BJ (cell line): ENCODE data around the gene HOXB3. TPM values are rescaled to one million over a fixed set of nuclear protein-coding genes. Genes with fewer than 3 reads are reported as not detected.

Experiments used
- CTCF ChIA-PET: fragments of 350-600 bp; formaldehyde crosslinking; extraction: SDS; loops from one replicate; lab custom pipeline; 2021; ENCODE audit warnings: antibody characterized with exemption, inconsistent platforms; lab: Yijun Ruan, JAX
- POLR2A ChIA-PET: fragments of 300-600 bp; sonication (Branson Sonifier 250); formaldehyde crosslinking; extraction: SDS; loops from one replicate; lab custom pipeline; 2021; ENCODE audit warnings: antibody characterized with exemption; lab: Charles Lee
- DNase-seq: peaks from one replicate; pipeline ENCODE4 v3.0.0-alpha.2; 2011; ENCODE audit warnings: low read depth
- H3K27me3 ChIP-seq: 2 replicates; pipeline ENCODE4 v1.6.0; 2011; ENCODE audit warnings: low read length; ENCODE audit not compliant: control insufficient read depth, insufficient read depth
- H3K36me3 ChIP-seq: 2 replicates; pipeline ENCODE4 v1.5.1; 2011; ENCODE audit warnings: low read length; ENCODE audit not compliant: control insufficient read depth, insufficient read depth
- H3K4me3 ChIP-seq: 2 replicates; pipeline ENCODE4 v1.5.1; 2011; ENCODE audit warnings: low read depth, mild to moderate bottlenecking, control low read depth, low read length
- polyA plus RNA-seq: library from polyadenylated mRNA; depleted of rRNA; stranded (reverse); fragments of >200 nt; gene quantifications from 2 replicates; pipeline ENCODE4 v1.2.3, GENCODE V29; 2011
- TF ChIP-seq, protein P1 (sequence below): IDR thresholded peaks from 2 replicates; pipeline ENCODE4 v1.5.1; 2011; ENCODE audit warnings: low read depth, mild to moderate bottlenecking, control low read depth, inconsistent platforms, low read length, moderate library complexity; ENCODE audit not compliant: insufficient read depth

Gene HOXB3
- polyA plus RNA-seq, 1 experiment: not detected

DNA sequence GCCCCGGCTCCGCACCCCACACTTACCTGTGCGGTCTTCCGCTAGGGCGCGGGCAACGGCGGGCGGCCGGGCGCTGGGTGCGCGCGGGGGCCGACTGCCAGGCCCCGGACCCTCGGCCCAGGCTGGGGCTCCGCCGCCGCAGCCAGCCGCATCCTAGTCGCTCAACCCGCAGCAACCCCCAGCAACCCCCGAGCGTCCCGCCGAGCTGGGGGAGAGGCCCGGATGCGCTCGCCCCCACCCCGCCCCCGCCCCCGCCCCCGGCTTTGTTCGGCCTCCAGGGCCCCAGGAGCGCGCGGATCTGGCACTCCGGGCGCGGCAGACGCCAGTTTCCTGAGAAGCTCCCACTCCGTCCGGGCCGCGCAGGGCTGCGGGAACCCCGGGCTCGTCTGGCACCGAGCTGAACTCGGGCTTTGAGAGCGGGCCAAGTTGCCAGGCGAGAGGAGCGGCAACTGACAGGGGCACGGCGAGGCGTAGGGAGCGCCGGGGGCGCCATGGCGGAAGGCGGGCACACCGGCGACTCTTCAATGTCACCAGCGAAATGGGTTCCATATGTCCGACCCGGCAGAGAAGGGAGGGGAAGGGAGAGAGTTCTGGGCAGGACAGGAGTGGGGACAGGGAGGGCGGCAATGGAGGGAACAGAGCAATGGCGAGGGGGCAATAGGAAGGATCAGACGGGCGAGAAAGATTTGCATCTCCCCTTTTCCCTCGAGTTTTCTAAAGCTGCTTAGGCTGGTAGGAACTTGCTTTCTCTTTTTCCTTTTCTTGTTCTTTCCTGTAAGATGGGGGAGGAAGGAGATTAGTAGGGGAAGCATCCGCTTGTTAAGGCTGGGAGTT, 25.6 kb downstream of the HOXB3 start:
- POLR2A ChIA-PET: no interaction called here
- TF ChIP-seq, protein P1, sequence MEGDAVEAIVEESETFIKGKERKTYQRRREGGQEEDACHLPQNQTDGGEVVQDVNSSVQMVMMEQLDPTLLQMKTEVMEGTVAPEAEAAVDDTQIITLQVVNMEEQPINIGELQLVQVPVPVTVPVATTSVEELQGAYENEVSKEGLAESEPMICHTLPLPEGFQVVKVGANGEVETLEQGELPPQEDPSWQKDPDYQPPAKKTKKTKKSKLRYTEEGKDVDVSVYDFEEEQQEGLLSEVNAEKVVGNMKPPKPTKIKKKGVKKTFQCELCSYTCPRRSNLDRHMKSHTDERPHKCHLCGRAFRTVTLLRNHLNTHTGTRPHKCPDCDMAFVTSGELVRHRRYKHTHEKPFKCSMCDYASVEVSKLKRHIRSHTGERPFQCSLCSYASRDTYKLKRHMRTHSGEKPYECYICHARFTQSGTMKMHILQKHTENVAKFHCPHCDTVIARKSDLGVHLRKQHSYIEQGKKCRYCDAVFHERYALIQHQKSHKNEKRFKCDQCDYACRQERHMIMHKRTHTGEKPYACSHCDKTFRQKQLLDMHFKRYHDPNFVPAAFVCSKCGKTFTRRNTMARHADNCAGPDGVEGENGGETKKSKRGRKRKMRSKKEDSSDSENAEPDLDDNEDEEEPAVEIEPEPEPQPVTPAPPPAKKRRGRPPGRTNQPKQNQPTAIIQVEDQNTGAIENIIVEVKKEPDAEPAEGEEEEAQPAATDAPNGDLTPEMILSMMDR: no peak
- Histone ChIP-seq H3K36me3 (no peaks in the 10 kb centered on the region), H3K4me3 (no peak overlapping the region), H3K27me3 (peaks cover 63% of the 10 kb centered on the region)
- CTCF ChIA-PET: interaction anchor here (1.5 kb wide), 1 partner anchor 72 kb away, joined by 4 read pairs; no protein-coding TSS in a partner anchor
- no peak for DNase-seq

DNA sequence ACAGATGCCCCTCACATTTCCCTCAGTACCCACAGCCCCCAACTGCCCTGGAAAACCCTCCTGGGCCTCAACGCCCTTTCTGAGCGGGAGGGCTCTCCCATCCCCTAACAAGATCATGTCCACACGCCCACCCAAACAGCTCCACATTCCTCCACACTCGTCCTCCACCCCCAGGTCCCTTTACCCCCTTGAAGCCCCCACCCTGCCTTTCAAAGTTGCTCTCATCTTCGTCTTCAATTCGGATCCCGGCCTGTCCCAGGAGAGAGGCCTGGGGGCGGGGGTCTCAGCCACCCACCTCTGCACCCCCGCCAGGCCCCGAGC, 26.2 kb downstream of the HOXB3 start:
- no peaks in the 10 kb centered on the region for H3K36me3 ChIP-seq
- POLR2A ChIA-PET: no interaction called here
- peaks cover 60% of the 10 kb centered on the region for H3K27me3 ChIP-seq
- H3K4me3 ChIP-seq: no peak overlapping the region
- no peak for DNase-seq
- CTCF ChIA-PET: interaction anchor here (1.5 kb wide), 1 partner anchor 71 kb away, joined by 4 read pairs; no protein-coding TSS in a partner anchor
- TF ChIP-seq, protein P1: no peak

DNA sequence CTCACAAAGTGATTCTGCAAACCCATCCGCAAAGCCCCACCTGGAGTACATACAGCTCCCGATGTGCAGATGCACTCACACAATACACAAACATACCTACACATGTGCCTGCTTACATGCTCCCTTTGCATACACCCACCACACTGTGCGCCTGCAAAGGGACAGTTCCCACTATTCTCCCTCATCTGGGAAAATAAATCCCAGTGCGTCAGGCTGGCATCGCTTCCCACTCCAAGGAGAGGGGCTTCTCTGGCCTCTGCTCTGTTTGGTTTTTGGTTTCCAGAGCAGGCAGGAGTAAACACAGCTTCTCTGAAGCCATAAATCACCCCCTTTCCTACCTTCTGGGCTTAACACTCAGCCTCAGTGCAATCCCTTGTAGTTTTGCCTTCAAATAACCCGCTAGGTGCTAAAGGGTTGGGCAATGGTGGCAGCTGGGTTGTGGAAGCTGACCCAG, 26.6 kb downstream of the HOXB3 start:
- no peaks in the 10 kb centered on the region for H3K36me3 ChIP-seq
- POLR2A ChIA-PET: no interaction called here
- TF ChIP-seq, protein P1: no peak
- peaks cover 59% of the 10 kb centered on the region for H3K27me3 ChIP-seq
- H3K4me3 ChIP-seq: no peak overlapping the region
- CTCF ChIA-PET: interaction anchor here (1.5 kb wide), 1 partner anchor 71 kb away, joined by 4 read pairs; no protein-coding TSS in a partner anchor
- DNase-seq: no peak

DNA sequence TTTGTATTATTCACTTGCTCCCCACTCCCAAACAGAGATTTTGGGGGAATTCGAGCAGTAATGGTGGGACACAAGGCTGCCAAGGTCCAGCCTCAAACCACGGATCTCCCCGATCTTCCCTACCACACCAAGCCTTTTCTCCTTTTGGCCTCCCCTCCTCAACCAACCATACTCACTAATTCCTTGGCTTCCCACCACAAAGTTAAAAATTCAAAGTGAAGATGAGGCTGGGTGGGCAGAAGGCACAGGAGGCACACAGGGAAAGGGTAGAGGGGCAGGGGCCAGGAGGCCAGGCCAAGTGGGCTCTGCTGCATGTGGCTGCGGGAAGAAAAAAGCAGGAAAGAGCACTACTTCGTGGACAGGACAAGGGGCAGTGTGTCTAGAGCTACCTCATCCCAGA, 27.1 kb downstream of the HOXB3 start:
- Histone ChIP-seq H3K4me3 (no peak overlapping the region), H3K36me3 (no peaks in the 10 kb centered on the region), H3K27me3 (peaks cover 61% of the 10 kb centered on the region)
- POLR2A ChIA-PET: no interaction called here
- DNase-seq: no peak
- CTCF ChIA-PET: interaction anchor here (0.9 kb wide), 1 partner anchor 15 kb away, joined by 3 read pairs; no protein-coding TSS in a partner anchor
- TF ChIP-seq, protein P1: no peak
